Activated T-cell treated with anti-CD3 and anti-CD28 coated beads, Interleukin-2, amount 50 U/mL, for 4 hours (primary cell): Measurements from ENCODE around the gene KLHDC7B. TPM values are rescaled to one million over a fixed set of nuclear protein-coding genes. Genes with fewer than 3 reads are reported as not detected.

Source experiments
- ATAC-seq, 2 donors: fragments of 200-7000 bp; cut with Tn5 transposase; one replicate each; pipeline ENCODE4 v1.10.0; 2021
- DNase-seq: peaks from one replicate; pipeline ENCODE4 v3.0.0-alpha.2; 2020
- H3K27me3 Mint-ChIP-seq: one replicate; pipeline ENCODE4 v1.8.0; 2021; ENCODE audit warnings: low read depth, mixed read lengths
- H3K36me3 Mint-ChIP-seq: one replicate; pipeline ENCODE4 v1.8.0; 2022; ENCODE audit warnings: mixed read lengths; ENCODE audit not compliant: insufficient read depth
- H3K4me1 Mint-ChIP-seq: one replicate; pipeline ENCODE4 v1.8.0; 2021; ENCODE audit warnings: low read depth, mixed read lengths
- H3K4me3 Mint-ChIP-seq: one replicate; pipeline ENCODE4 v1.8.0; 2021; ENCODE audit warnings: mild to moderate bottlenecking, moderate library complexity, mixed read lengths
- H3K9me3 Mint-ChIP-seq: one replicate; pipeline ENCODE4 v1.8.0; 2021; ENCODE audit warnings: mixed read lengths
- total RNA-seq, 3 donors: library from RNA; stranded (reverse); gene quantifications; one replicate each; pipeline ENCODE4 v1.2.1, GENCODE V29; 2021

The KLHDC7B gene
- total RNA-seq, 3 donors from 2014 or later, result 5.4 to 7.4 (median 6.4) TPM

- H3K27me3 Mint-ChIP-seq, result no peaks in the 10 kb centered on the region
- no peaks in the 10 kb centered on the region for H3K9me3 Mint-ChIP-seq
- H3K36me3 Mint-ChIP-seq, result no peaks in the 10 kb centered on the region
- ATAC-seq, result no peak
- H3K4me3 Mint-ChIP-seq, result no peak overlapping the region
- peaks cover 53% of the 10 kb centered on the region for H3K4me1 Mint-ChIP-seq
- no peak for DNase-seq
Observed at GRCh38 chr22:50546326-50547262, 895 bp downstream of the KLHDC7B start.

GRCh38 chr22:50547263-50547985, 1.7 kb downstream of the KLHDC7B start:
- H3K27me3 Mint-ChIP-seq, result no peaks in the 10 kb centered on the region
- peaks cover 46% of the 10 kb centered on the region for H3K4me1 Mint-ChIP-seq
- H3K36me3 Mint-ChIP-seq, result no peaks in the 10 kb centered on the region
- no peaks in the 10 kb centered on the region for H3K9me3 Mint-ChIP-seq
- H3K4me3 Mint-ChIP-seq, result no peak overlapping the region
- no peak for ATAC-seq
- no peak for DNase-seq

DNA sequence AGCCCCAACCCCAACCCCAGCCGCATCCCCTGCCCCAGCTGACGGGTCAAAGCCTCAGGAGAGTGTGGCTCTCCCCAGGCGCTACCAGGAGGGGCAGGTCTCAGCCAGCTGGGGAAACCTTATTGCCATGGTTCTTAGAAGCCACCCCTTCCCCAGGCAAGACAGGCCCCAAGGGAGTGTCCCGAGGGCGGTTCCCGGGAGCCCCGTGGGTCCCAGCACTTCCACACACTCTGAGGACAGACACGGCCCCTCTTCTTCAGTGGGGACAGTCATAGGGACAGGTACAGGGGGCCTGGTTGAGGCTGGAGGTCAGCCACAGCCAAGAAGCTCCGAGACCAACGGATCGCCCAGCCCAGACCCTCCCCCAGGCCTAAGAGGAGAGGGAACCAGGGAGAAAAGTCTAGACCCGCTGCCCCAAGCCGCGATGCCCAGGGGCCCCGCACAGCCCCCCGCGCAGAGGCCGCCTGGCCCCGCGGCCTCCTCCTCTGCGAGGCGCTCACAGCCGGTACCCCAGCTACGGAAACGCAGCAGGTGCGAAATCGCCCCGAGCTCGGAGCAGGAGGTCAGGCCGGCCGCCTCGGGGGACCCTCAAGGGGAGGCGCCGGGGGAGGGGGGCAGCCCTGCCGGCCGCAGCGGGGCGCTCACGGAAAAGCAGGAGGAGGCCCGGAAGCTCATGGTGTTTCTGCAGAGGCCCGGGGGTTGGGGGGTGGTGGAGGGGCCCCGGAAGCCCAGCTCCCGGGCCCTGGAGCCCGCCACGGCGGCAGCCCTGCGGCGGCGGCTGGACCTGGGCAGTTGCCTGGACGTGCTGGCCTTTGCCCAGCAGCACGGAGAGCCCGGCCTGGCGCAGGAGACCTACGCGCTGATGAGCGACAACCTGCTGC, 2.6 kb downstream of the KLHDC7B start:
- ATAC-seq (peak; percentile 61 to 67), DNase-seq (peak; percentile 50)
- no peaks in the 10 kb centered on the region for H3K27me3 Mint-ChIP-seq
- no peaks in the 10 kb centered on the region for H3K36me3 Mint-ChIP-seq
- H3K9me3 Mint-ChIP-seq, result no peaks in the 10 kb centered on the region
- H3K4me3 Mint-ChIP-seq, result peak overlapping the region; percentile 70
- H3K4me1 Mint-ChIP-seq, result peaks cover 43% of the 10 kb centered on the region

- Mint-ChIP-seq H3K9me3 (no peaks in the 10 kb centered on the region), H3K36me3 (no peaks in the 10 kb centered on the region), H3K4me1 (peaks cover 43% of the 10 kb centered on the region), H3K4me3 (peak overlapping the region; percentile 83), H3K27me3 (no peaks in the 10 kb centered on the region)
- DNase-seq (no peak), ATAC-seq (peak; percentile 25 to 29)
Observed at GRCh38 chr22:50548921-50549790, 3.5 kb downstream of the KLHDC7B start.

DNA sequence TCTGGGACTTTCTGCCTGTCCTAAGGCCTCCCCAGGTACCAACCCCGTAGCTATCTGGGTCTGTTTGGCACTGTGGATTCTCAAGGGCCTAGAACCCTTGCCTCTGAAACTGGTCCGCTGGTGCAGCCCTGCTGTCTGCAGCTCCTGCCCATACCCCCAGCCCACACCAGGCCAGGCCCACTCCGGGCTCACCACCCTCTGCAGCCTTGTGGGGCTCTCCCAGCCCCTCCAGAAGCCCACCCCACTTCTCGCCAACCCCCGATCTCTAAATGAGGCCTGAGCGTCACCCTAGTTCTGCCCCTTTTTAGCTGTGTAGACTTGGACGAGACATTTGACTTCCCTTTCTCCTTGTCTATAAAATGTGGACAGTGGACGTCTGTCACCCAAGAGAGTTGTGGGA, 4.7 kb downstream of the KLHDC7B start:
- no peak for ATAC-seq
- Mint-ChIP-seq H3K4me3 (peak overlapping the region; percentile 83), H3K4me1 (peaks cover 30% of the 10 kb centered on the region), H3K36me3 (no peaks in the 10 kb centered on the region), H3K27me3 (no peaks in the 10 kb centered on the region), H3K9me3 (no peaks in the 10 kb centered on the region)
- no peak for DNase-seq

- Mint-ChIP-seq H3K36me3 (no peaks in the 10 kb centered on the region), H3K9me3 (no peaks in the 10 kb centered on the region), H3K27me3 (no peaks in the 10 kb centered on the region), H3K4me3 (no peak overlapping the region), H3K4me1 (peaks cover 22% of the 10 kb centered on the region)
- no peak for DNase-seq
- ATAC-seq, result no peak
Observed at GRCh38 chr22:50551160-50551752, 5.6 kb downstream of the KLHDC7B start.

DNA sequence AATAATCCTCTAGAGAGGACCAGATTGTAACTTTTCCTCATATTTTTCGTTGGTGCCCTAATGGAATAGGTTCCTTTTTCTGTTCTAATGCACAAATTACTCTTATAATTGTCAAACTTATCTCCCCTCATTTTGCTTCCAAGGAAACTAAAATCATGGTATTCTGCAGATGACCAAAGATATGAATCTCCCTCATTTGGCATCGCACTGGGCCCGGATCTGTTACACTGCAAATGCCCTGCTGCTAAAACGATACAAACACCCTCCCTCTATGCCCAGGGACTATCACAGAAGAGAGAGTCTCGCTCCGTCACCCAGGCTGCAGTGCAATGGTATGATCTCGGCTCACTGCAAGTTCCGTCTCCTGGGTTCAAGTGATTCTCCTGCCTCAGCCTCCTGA, 7.6 kb downstream of the KLHDC7B start:
- DNase-seq (no peak), ATAC-seq (no peak)
- H3K36me3 Mint-ChIP-seq, result no peaks in the 10 kb centered on the region
- peaks cover 19% of the 10 kb centered on the region for H3K4me1 Mint-ChIP-seq
- no peaks in the 10 kb centered on the region for H3K27me3 Mint-ChIP-seq
- no peaks in the 10 kb centered on the region for H3K9me3 Mint-ChIP-seq
- no peak overlapping the region for H3K4me3 Mint-ChIP-seq

- ATAC-seq (no peak), DNase-seq (no peak)
- Mint-ChIP-seq H3K36me3 (no peaks in the 10 kb centered on the region), H3K4me3 (no peak overlapping the region), H3K9me3 (no peaks in the 10 kb centered on the region), H3K4me1 (peaks cover 3% of the 10 kb centered on the region), H3K27me3 (no peaks in the 10 kb centered on the region)
Observed at GRCh38 chr22:50556703-50557102, 11.0 kb downstream of the KLHDC7B start.

DNA sequence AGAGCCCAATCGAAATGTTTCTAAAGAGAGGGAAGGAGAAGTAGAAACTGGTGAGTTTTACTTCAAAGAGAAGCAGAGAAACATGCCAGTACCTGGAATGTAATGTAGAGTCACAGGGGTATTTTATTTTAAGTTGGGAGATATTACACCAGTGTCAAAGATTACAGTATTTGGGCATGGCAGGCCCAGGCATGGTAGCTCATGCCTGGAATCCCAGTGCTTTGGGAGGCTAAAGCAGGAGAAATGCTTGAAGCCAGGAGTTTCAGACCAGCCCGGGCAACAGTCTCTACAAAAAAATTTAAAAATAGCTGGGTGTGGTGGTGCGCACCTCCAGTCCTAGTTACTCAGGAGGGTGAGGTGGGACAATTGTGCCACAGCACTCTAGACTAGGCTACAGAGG, 14.3 kb downstream of the KLHDC7B start:
- no peaks in the 10 kb centered on the region for H3K36me3 Mint-ChIP-seq

DNA sequence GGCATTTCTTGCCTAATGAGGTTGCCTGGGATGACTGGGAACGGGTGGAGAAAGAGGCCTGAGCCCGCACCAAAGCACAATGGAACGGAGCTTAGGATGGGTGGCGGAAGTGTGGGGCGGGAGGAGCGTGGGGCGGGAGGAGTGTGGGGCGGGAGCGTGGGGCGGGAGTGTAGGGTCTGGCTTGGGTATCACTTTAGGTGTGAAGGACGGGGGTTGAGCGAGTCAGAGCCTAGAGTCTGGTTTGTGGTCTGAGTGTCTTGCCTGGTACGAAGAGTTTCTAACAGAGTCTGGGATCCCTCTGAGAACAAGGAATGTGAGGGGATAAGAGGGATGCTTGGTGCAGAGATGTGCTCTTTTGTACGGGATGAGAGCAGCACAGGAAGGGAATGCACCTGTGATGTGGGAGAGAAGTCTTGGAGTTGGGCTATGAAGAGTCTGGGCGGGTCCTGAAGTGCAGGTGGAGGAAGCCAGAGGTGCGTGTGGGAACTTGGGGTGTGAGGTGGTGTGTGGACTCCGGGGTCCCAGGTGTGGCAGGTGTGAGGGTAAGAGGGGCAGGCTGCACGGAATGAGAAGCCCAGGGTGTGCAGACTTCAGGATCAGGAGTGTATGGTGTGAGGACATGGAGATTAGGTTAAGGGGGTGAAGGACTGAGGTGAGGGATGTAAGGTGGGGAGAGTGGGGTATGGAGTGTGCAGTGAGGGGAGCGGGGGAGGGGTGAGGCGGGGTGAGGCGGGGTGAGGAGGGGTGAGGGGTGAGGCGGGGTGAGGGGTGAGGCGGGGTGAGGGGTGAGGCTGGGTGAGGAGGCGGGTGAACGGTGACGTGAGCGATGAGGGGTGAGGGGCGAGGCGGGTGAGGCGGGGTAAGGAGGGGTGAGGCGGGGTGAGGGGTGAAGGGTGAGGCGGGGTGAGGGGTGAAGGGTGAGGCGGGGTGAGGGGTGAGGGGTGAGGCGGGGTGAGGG, 16.0 kb downstream of the KLHDC7B start:
- H3K36me3 Mint-ChIP-seq, result no peaks in the 10 kb centered on the region
- no peaks in the 10 kb centered on the region for H3K9me3 Mint-ChIP-seq
- H3K27me3 Mint-ChIP-seq, result no peaks in the 10 kb centered on the region
- no peak for DNase-seq
- peaks cover 12% of the 10 kb centered on the region for H3K4me1 Mint-ChIP-seq
- peak overlapping the region; percentile 64 for H3K4me3 Mint-ChIP-seq
- no peak for ATAC-seq

More for the DNA sequence above, 14.3 kb downstream of the KLHDC7B start:
- H3K4me3 Mint-ChIP-seq, result no peak overlapping the region
- H3K4me1 Mint-ChIP-seq, result peaks cover 12% of the 10 kb centered on the region
- H3K9me3 Mint-ChIP-seq, result no peaks in the 10 kb centered on the region
- DNase-seq (no peak), ATAC-seq (no peak)
- no peaks in the 10 kb centered on the region for H3K27me3 Mint-ChIP-seq

DNA sequence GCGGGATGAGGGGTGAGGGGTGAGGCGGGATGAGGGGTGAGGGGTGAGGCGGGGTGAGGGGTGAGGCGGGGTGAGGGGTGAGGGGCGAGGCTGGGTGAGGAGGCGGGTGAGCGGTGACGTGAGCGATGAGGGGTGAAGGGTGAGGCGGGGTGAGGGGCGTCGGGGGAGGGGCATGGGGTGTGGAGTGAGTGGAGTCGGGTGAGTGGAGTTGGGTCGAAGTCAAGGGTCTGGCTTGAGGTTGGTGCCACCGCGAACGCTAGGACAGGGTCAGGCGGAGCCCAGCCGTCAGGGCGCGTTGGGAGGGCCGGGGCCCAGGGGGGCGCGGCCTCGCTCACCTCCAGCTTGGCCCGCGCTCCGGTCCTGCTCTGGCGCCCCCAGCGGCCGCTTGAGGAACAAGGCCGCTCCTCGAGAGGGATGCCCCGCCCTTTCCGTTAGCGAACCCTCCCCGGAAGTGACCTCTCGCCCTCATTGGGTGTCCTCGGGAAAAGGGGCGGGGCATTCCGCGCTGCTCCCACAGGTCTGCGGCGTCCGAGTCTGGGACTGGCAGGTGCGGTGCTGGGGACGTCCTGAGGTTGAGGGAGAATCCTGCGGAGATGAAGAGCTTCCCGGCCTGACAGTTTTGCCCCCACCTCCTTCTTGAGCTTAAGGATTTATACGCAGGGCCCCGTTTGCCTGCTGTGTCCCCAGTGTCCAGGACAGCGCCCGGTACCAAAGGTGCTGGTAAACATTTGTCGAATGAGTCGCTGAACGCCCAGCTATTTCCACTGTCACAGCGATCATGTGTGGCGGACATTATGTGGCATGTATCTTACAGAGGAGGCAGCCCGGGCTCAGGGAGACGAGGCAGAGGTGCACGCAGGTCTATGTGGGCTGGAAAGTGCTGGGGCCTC, 17.1 kb downstream of the KLHDC7B start, which contains the start of gene SYCE3:
Gene SYCE3, minus strand, starts transcription at position 397 of the 890 bp plus-strand sequence. CDS start 6,514 bp downstream, outside the sequence.
- peak; percentile 97 for DNase-seq
- peak within 1 kb of the TSS; percentile 86 for H3K4me3 Mint-ChIP-seq
- ATAC-seq, result peak; percentile 96 to 99
- no peaks in the 10 kb centered on the region for H3K9me3 Mint-ChIP-seq
- H3K36me3 Mint-ChIP-seq, result no peaks in the 10 kb centered on the region
- peaks cover 12% of the 10 kb centered on the region for H3K4me1 Mint-ChIP-seq
- H3K27me3 Mint-ChIP-seq, result no peaks in the 10 kb centered on the region
